ENCODE data around the gene KLF11.

DNA sequence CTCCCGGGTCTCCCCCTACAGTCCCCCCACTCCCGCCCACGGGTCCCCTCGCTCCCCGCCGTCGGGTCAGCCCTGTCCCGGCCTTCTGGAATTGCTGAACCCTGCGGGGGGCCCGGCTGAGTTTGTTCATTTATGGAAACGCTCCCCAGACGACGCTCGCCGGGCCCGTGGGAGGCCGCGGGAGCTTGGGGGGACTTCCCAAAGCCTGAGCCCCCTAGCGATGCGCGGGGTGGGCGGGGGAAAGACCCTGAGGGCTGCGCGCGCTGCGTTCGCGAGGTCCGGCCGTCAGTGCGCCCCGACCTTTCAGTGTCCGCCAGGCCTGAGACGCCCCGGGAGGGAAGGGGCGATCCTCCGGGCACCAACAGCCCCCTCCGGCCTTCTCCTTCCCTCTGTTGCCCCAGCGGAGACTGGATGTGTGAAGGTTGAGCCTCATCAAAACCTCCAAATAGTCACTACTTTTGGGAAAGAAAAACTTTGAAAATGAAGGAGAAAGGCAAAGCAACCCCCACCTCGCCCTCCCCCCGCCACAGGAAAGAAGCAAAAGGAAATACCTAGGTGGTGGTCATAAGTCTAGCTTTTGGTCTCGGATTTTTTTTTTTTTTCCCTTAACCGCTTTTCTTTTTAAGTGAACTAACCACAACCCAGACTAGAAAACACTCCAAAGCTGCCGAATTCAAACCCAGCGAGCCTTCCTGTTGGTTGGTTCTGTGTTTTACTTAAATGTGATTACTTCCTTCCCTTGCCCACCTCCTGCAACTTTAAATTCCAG lies 37.4 kb downstream of the KLF11 start:
- TF ChIP-seq, protein P1, sequence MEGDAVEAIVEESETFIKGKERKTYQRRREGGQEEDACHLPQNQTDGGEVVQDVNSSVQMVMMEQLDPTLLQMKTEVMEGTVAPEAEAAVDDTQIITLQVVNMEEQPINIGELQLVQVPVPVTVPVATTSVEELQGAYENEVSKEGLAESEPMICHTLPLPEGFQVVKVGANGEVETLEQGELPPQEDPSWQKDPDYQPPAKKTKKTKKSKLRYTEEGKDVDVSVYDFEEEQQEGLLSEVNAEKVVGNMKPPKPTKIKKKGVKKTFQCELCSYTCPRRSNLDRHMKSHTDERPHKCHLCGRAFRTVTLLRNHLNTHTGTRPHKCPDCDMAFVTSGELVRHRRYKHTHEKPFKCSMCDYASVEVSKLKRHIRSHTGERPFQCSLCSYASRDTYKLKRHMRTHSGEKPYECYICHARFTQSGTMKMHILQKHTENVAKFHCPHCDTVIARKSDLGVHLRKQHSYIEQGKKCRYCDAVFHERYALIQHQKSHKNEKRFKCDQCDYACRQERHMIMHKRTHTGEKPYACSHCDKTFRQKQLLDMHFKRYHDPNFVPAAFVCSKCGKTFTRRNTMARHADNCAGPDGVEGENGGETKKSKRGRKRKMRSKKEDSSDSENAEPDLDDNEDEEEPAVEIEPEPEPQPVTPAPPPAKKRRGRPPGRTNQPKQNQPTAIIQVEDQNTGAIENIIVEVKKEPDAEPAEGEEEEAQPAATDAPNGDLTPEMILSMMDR (IDR thresholded peaks at IDR 0.05): no peak
- TF ChIP-seq POLR2A (IDR thresholded peaks at IDR 0.05): no peak
